DMS114 treated with DMSO at 0.1 percent for 48 hours (cell line): ENCODE results near the gene GADL1.

ENCODE experiments used
- DNase-seq: peaks from one replicate; lab custom pipeline; 2025; ENCODE audit not compliant: unreplicated experiment; lab: John Stamatoyannopoulos, UW

GADL1 gene

GRCh38 chr3:30681649-30682211 is 212.7 kb downstream of the GADL1 start:
- no peak for DNase-seq

GRCh38 chr3:30680789-30681648 is 213.4 kb downstream of the GADL1 start:
- DNase-seq, result no peak

- no peak for DNase-seq
These were observed 215.4 kb downstream of the GADL1 start for GRCh38 chr3:30679045-30679444.

- no peak for DNase-seq
These were observed 217.1 kb downstream of the GADL1 start for GRCh38 chr3:30677347-30677685.

GRCh38 chr3:30676424-30677346 is 217.8 kb downstream of the GADL1 start:
- no peak for DNase-seq
